ENCODE data around the gene PBXIP1. TPM values are rescaled to one million over a fixed set of nuclear protein-coding genes. Genes with fewer than 3 reads are reported as not detected.

Gene PBXIP1
- total and polyA plus RNA-seq, 2 of the 13 experiments (the other 11 are each of a cell fraction or from before 2014, with no cell fraction given) = 16.3 to 31.9 TPM

DNA sequence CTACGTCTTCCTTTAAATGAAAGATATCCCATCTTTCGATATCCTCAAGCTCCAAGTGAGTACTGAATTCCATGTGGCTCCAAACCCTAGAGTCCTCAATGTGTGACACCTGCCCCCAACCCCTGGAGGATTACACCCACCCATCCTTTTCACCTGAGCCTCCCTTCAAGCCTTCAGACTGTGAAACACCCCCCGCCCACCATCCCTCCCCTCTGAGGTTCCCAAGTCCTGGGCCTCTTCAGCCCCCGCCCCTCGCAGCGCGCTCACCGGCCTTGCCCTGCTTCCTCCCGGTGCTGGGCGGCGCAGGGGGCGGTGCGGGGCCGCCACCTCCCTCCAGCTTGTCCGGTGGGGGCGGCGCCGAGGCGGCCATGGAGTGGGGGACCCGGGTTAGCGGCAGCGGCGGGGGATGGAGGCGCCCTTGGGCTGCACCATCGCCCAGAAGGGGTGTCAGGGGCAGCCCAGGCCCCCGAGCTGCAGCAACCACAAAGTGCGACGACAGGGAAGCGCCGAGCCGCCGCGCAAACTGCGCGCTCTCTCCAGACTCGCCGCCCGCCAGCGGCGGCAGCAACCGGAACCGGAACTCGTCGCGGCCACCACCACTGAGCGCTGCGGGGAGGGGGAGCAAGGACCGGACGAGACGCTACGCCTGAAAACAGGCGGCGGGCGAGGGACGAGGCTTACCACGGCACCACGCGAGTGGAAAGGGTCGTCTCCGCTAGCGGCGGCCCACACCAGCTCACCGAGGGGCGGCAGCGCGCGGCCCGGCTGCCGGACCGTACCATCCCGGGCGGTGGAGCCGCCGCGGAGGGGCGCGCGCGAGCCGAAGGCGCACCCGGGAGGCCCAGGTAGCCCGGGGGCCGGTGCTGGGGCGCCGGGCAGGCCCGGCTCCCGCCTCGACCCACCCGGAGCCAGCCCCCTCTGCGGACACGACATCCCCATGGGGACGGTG is 5.6 kb upstream of the PBXIP1 start, which contains the start of gene PYGO2 (continued):
- TF ChIP-seq ZNF839 (CRISPR knock-in tag; IDR thresholded peaks at IDR 0.05; ENCODE audit: borderline replicate concordance) (peak; percentile 46; the same call in 1 of the 2 replicates), ZBTB1 (CRISPR knock-in tag; IDR thresholded peaks at IDR 0.05; ENCODE audit: borderline replicate concordance) (no peak), NONO (IDR thresholded peaks at IDR 0.05) (no peak), NONO (CRISPR knock-in tag; conservative IDR thresholded peaks at IDR 0.05) (peak; percentile 85), MED1 (CRISPR knock-in tag; IDR thresholded peaks at IDR 0.05) (peak; percentile 60), KMT2B (CRISPR knock-in tag; IDR thresholded peaks at IDR 0.05) (peak; percentile 79; the same call in 1 of the 2 replicates), ZNF788 (CRISPR knock-in tag; IDR thresholded peaks at IDR 0.05; ENCODE audit: borderline replicate concordance) (peak; percentile 88; the same call in 1 of the 2 replicates), ZNF230 (CRISPR knock-in tag; IDR thresholded peaks at IDR 0.05) (no peak; the same call in 1 of the 2 replicates), MAFG (CRISPR knock-in tag; IDR thresholded peaks at IDR 0.05) (no peak), ZMAT3 (CRISPR knock-in tag; conservative IDR thresholded peaks at IDR 0.05) (peak; percentile 81), ZNF510 (CRISPR knock-in tag; IDR thresholded peaks at IDR 0.05; ENCODE audit: low read depth) (peak; percentile 60; the same call in 1 of the 2 replicates), PHF8 (CRISPR knock-in tag; IDR thresholded peaks at IDR 0.05) (peak; percentile 79; the same call in 1 of the 2 replicates), ZC3H13 (CRISPR knock-in tag; IDR thresholded peaks at IDR 0.05) (peak; percentile 94), ZNF30 (CRISPR knock-in tag; IDR thresholded peaks at IDR 0.05) (0 out of 2 replicates have a peak, but pooled peaks have one; percentile 57), ZFY (CRISPR knock-in tag; IDR thresholded peaks at IDR 0.05) (peak; percentile 79), CENPT (CRISPR knock-in tag; IDR thresholded peaks at IDR 0.05; ENCODE audit: low read depth) (0 out of 2 replicates have a peak, but pooled peaks have one; percentile 61), SMARCC2 (IDR thresholded peaks at IDR 0.05) (no peak), DPF2 (CRISPR knock-in tag; IDR thresholded peaks at IDR 0.05; ENCODE audit: borderline replicate concordance, low read depth) (no peak), SAFB2 (CRISPR knock-in tag; IDR thresholded peaks at IDR 0.05; ENCODE audit: borderline replicate concordance, low read depth) (peak; percentile 91; the same call in 1 of the 2 replicates), ZNF543 (CRISPR knock-in tag; IDR thresholded peaks at IDR 0.05) (peak; percentile 31; the same call in 1 of the 2 replicates), ZNF570 (CRISPR knock-in tag; IDR thresholded peaks at IDR 0.05; ENCODE audit: borderline replicate concordance) (no peak), KLF13 (CRISPR knock-in tag; IDR thresholded peaks at IDR 0.05) (no peak), U2AF2 (IDR thresholded peaks at IDR 0.05; ENCODE audit: low read depth, low read length) (no peak)
- TF ChIP-seq, protein P1, sequence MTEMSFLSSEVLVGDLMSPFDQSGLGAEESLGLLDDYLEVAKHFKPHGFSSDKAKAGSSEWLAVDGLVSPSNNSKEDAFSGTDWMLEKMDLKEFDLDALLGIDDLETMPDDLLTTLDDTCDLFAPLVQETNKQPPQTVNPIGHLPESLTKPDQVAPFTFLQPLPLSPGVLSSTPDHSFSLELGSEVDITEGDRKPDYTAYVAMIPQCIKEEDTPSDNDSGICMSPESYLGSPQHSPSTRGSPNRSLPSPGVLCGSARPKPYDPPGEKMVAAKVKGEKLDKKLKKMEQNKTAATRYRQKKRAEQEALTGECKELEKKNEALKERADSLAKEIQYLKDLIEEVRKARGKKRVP (CRISPR knock-in tag; IDR thresholded peaks at IDR 0.05) = peak in 1 of 2 experiments; percentile 20; a peak in 1 of 4 replicates
- TF ChIP-seq, protein P2, sequence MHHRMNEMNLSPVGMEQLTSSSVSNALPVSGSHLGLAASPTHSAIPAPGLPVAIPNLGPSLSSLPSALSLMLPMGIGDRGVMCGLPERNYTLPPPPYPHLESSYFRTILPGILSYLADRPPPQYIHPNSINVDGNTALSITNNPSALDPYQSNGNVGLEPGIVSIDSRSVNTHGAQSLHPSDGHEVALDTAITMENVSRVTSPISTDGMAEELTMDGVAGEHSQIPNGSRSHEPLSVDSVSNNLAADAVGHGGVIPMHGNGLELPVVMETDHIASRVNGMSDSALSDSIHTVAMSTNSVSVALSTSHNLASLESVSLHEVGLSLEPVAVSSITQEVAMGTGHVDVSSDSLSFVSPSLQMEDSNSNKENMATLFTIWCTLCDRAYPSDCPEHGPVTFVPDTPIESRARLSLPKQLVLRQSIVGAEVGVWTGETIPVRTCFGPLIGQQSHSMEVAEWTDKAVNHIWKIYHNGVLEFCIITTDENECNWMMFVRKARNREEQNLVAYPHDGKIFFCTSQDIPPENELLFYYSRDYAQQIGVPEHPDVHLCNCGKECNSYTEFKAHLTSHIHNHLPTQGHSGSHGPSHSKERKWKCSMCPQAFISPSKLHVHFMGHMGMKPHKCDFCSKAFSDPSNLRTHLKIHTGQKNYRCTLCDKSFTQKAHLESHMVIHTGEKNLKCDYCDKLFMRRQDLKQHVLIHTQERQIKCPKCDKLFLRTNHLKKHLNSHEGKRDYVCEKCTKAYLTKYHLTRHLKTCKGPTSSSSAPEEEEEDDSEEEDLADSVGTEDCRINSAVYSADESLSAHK (CRISPR knock-in tag; IDR thresholded peaks at IDR 0.05; ENCODE audit: borderline replicate concordance) = no peak
- TF ChIP-seq, protein P3, sequence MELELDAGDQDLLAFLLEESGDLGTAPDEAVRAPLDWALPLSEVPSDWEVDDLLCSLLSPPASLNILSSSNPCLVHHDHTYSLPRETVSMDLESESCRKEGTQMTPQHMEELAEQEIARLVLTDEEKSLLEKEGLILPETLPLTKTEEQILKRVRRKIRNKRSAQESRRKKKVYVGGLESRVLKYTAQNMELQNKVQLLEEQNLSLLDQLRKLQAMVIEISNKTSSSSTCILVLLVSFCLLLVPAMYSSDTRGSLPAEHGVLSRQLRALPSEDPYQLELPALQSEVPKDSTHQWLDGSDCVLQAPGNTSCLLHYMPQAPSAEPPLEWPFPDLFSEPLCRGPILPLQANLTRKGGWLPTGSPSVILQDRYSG (CRISPR knock-in tag; IDR thresholded peaks at IDR 0.05) = 0 out of 2 replicates have a peak, but pooled peaks have one; percentile 35
